HepG2 (cell line): ENCODE results near the gene TOB1. TPM values are rescaled to one million over a fixed set of nuclear protein-coding genes. Genes with fewer than 3 reads are reported as not detected.

Experiments
- ATAC-seq: fragments of 200-7000 bp; cut with Tn5 transposase; 3 replicates; pipeline ENCODE4 v1.9.1; 2020; ENCODE audit warnings: mild to moderate bottlenecking, moderate library complexity
- BruUV-seq: library from RNA; stranded (reverse); fragments of 400-500 nt; replicated peaks from 2 replicates; lab custom pipeline; 2021; lab: Mats Ljungman, UMichigan
- CTCF ChIA-PET: fragments of 300-600 bp; formaldehyde crosslinking; extraction: SDS; loops from one replicate; lab custom pipeline; 2021; ENCODE audit warnings: low total read pairs, inconsistent platforms, low intra/inter-chr PET ratio; lab: Yijun Ruan, JAX
- POLR2A ChIA-PET: fragments of 350-600 bp; sonication (Branson Sonifier 250); formaldehyde crosslinking; loops from one replicate; lab custom pipeline; 2020; ENCODE audit warnings: antibody characterized with exemption, inconsistent platforms; lab: Yijun Ruan, JAX
- DNase-seq: peaks from one replicate; pipeline ENCODE4 v3.0.0-alpha.2; 2015; ENCODE audit warnings: low spot score
- FAIRE-seq: peaks from 3 replicates; lab custom pipeline; 2011; peaks lifted over from hg19 to GRCh38; lab: Jason Lieb, UNC
- H2AFZ ChIP-seq: one replicate; pipeline ENCODE4 v1.6.1; 2011; ENCODE audit warnings: low read length, inconsistent platforms
- H3K27ac ChIP-seq: fragments of 300-600 bp; 3 replicates; pipeline ENCODE4 v1.8.0; 2011; ENCODE audit warnings: mixed run types, mild to moderate bottlenecking, mixed read lengths, low read length, inconsistent platforms; ENCODE audit not compliant: insufficient read depth; ENCODE audit errors: extremely low read length
- H3K27me3 ChIP-seq, 2 experiments: fragments of 200-600 bp in 1 of 2; 2 replicates in 1 of 2; 3 replicates in 1 of 2; pipeline versions ENCODE4 v1.6.0 to v1.8.0; 2011; ENCODE audit warnings: low read length in 2 of 2, mild to moderate bottlenecking in 2 of 2, moderate library complexity in 2 of 2, inconsistent platforms in 1 of 2; ENCODE audit not compliant: insufficient read depth in 2 of 2, control insufficient read depth in 1 of 2
- H3K36me3 ChIP-seq, 2 experiments: fragments of 200-600 bp in 1 of 2; replicated peaks in 1 of 2; 2 replicates in 1 of 2; 3 replicates in 1 of 2; pipeline versions ENCODE4 v1.5.1 to v1.8.0; 2011; ENCODE audit warnings: low read length in 2 of 2, inconsistent platforms in 1 of 2; ENCODE audit not compliant: insufficient read depth in 2 of 2, control insufficient read depth in 1 of 2
- H3K4me1 ChIP-seq: 2 replicates; pipeline ENCODE4 v1.5.1; 2012; ENCODE audit warnings: low read length, inconsistent platforms; ENCODE audit not compliant: insufficient read depth
- H3K4me2 ChIP-seq: 2 replicates; pipeline ENCODE4 v1.6.0; 2011; ENCODE audit warnings: low read depth, low read length, inconsistent platforms
- H3K4me3 ChIP-seq, 3 experiments: fragments of 200-600 bp in 1 of 3; sonication (generic), shearing (Covaris generic) in 1 of 3; replicated peaks in 1 of 3; 2 replicates each; pipeline ENCODE4 v1.5.1; 2011 to 2016; ENCODE audit warnings: low read length in 3 of 3, inconsistent platforms in 2 of 3, low read depth in 2 of 3, mild to moderate bottlenecking in 2 of 3, control low read depth in 1 of 3, mixed read lengths in 1 of 3; ENCODE audit not compliant: insufficient read depth in 1 of 3
- H3K79me2 ChIP-seq: one replicate; pipeline ENCODE4 v1.6.1; 2011; ENCODE audit warnings: low read length, inconsistent platforms; ENCODE audit not compliant: insufficient read depth
- H3K9ac ChIP-seq: 2 replicates; pipeline ENCODE4 v1.6.0; 2011; ENCODE audit warnings: mild to moderate bottlenecking, low read depth, low read length, inconsistent platforms; ENCODE audit not compliant: insufficient read depth
- H3K9me3 ChIP-seq: 2 replicates; pipeline ENCODE4 v1.5.1; 2012; ENCODE audit warnings: mild to moderate bottlenecking, low read length
- H4K20me1 ChIP-seq: 2 replicates; pipeline ENCODE4 v1.6.0; 2011; ENCODE audit warnings: inconsistent platforms, mild to moderate bottlenecking, low read length, moderate library complexity; ENCODE audit not compliant: insufficient read depth
- FOXA1 ChIP-seq, 2 experiments: fragments of 450-650 bp in 1 of 2; sonication (generic) in 1 of 2; formaldehyde crosslinking in 1 of 2; IDR thresholded peaks; 2 replicates each; pipeline versions ENCODE4 v1.4.0 to v1.6.1; 2016 to 2020; ENCODE audit warnings: missing genetic modification reagents in 1 of 2
- HOXA3 ChIP-seq: sonication (generic); formaldehyde crosslinking; IDR thresholded peaks from 2 replicates; pipeline ENCODE4 v1.5.0; 2020; ENCODE audit warnings: missing genetic modification reagents
- NFIC ChIP-seq: IDR thresholded peaks from 2 replicates; pipeline ENCODE4 v1.6.1; 2012; ENCODE audit warnings: mild to moderate bottlenecking, low read length, inconsistent platforms
- NFYC ChIP-seq: IDR thresholded peaks from 2 replicates; pipeline ENCODE4 v1.6.1; 2016; ENCODE audit warnings: missing genetic modification reagents, missing compliant biosample characterization
- PHF20 ChIP-seq: sonication (generic); formaldehyde crosslinking; IDR thresholded peaks from 2 replicates; pipeline ENCODE4 v1.5.0; 2020; ENCODE audit warnings: mild to moderate bottlenecking, missing genetic modification reagents
- POGZ ChIP-seq: sonication (generic); formaldehyde crosslinking; IDR thresholded peaks from 2 replicates; pipeline ENCODE4 v1.4.0; 2020; ENCODE audit warnings: mild to moderate bottlenecking, missing genetic modification reagents
- SAP130 ChIP-seq: IDR thresholded peaks from 2 replicates; pipeline ENCODE4 v1.6.1; 2016; ENCODE audit warnings: low read depth
- TFAP4 ChIP-seq: sonication (generic); IDR thresholded peaks from 2 replicates; pipeline ENCODE4 v1.6.1; 2016; ENCODE audit warnings: low read depth, borderline replicate concordance
- YEATS4 ChIP-seq: sonication (generic); formaldehyde crosslinking; IDR thresholded peaks from 2 replicates; pipeline ENCODE4 v1.4.0; 2020; ENCODE audit warnings: missing genetic modification reagents, borderline replicate concordance
- ZFP37 ChIP-seq: sonication (generic); formaldehyde crosslinking; IDR thresholded peaks from 2 replicates; pipeline ENCODE4 v1.4.0; 2020; ENCODE audit warnings: missing genetic modification reagents, borderline replicate concordance
- ZNF235 ChIP-seq: sonication (generic); formaldehyde crosslinking; IDR thresholded peaks from 2 replicates; pipeline ENCODE4 v1.8.1; 2023; ENCODE audit warnings: mild to moderate bottlenecking, missing genetic modification reagents, borderline replicate concordance
- ZNF331 ChIP-seq: sonication (generic); formaldehyde crosslinking; IDR thresholded peaks from 2 replicates; pipeline ENCODE4 v1.4.0; 2020; ENCODE audit warnings: missing genetic modification reagents
- ZNF547 ChIP-seq: sonication (generic); formaldehyde crosslinking; IDR thresholded peaks from 2 replicates; pipeline ENCODE4 v1.5.1; 2020; ENCODE audit warnings: mild to moderate bottlenecking, missing genetic modification reagents
- ZNF614 ChIP-seq: IDR thresholded peaks from 2 replicates; pipeline ENCODE4 v1.6.1; 2018; ENCODE audit warnings: missing biosample characterization, missing genetic modification reagents, inconsistent platforms, borderline replicate concordance
- ZNF616 ChIP-seq: sonication (generic); formaldehyde crosslinking; IDR thresholded peaks from 2 replicates; pipeline ENCODE4 v1.5.0; 2020; ENCODE audit warnings: low read depth, mild to moderate bottlenecking, missing genetic modification reagents
- ZNF724P ChIP-seq: sonication (generic); formaldehyde crosslinking; IDR thresholded peaks from 2 replicates; pipeline ENCODE4 v1.8.0; 2022; ENCODE audit warnings: missing genetic modification reagents, borderline replicate concordance
- WGBS: methylation state at CpG from one replicate; pipeline ENCODE4 v1.1.6; 2017; ENCODE audit warnings: low lambda C conversion rate; 5-methylcytosine and 5-hydroxymethylcytosine counted together
- in situ Hi-C: cut with HindIII; loops from 2 replicates; pipeline ENCODE4 v1.10.0; 2017; ENCODE audit warnings: low pct_unique_long_range_greater_than_20kb; ENCODE audit not compliant: extremely low pct_ligation_motif_present
- intact Hi-C: fragments of 100-400 bp; cut with micrococcal nuclease; formaldehyde crosslinking; loops from one replicate; pipeline ENCODE4 v1.10.0; 2022; ENCODE audit not compliant: unreplicated experiment
- polyA plus RNA-seq, 8 experiments: library from polyadenylated mRNA; depleted of rRNA in 3 of 8; stranded (reverse) in 7 of 8; unstranded in 1 of 8; fragments of >200 nt; fragmentation: Illumina TruSeq in 4 of 8; extraction: Trizol in 4 of 8; gene quantifications; 2 replicates each; pipeline versions ENCODE4 v1.2.1 to v1.2.3, GENCODE V29; 2011 to 2016; ENCODE audit warnings: low read depth in 4 of 8, missing spikeins in 1 of 8, mixed read lengths in 1 of 8; ENCODE audit not compliant: insufficient read depth in 1 of 8
- total RNA-seq, 5 experiments: library from RNA; depleted of rRNA; stranded (reverse); fragments of >200 nt; fragmentation: Illumina TruSeq; extraction: Trizol; gene quantifications; 2 replicates each; pipeline ENCODE4 v1.2.3, GENCODE V29; 2016; ENCODE audit warnings: low read depth in 1 of 5
- TF ChIP-seq, protein P1 (sequence below): sonication (generic); formaldehyde crosslinking; IDR thresholded peaks from 2 replicates; pipeline ENCODE4 v1.4.0; 2020; ENCODE audit warnings: missing genetic modification reagents, borderline replicate concordance
- TF ChIP-seq, protein P2 (sequence below): sonication (generic); formaldehyde crosslinking; IDR thresholded peaks from 2 replicates; pipeline ENCODE4 v1.4.0; 2020; ENCODE audit warnings: missing genetic modification reagents
- TF ChIP-seq, protein P3 (sequence below): sonication (generic); formaldehyde crosslinking; IDR thresholded peaks from 2 replicates; pipeline ENCODE4 v1.4.0; 2020; ENCODE audit warnings: missing genetic modification reagents

The TOB1 gene
- total and polyA plus RNA-seq, 2 of the 13 experiments (the other 11 are each of a cell fraction or from before 2014, with no cell fraction given), result 21.9 to 57.7 TPM

DNA sequence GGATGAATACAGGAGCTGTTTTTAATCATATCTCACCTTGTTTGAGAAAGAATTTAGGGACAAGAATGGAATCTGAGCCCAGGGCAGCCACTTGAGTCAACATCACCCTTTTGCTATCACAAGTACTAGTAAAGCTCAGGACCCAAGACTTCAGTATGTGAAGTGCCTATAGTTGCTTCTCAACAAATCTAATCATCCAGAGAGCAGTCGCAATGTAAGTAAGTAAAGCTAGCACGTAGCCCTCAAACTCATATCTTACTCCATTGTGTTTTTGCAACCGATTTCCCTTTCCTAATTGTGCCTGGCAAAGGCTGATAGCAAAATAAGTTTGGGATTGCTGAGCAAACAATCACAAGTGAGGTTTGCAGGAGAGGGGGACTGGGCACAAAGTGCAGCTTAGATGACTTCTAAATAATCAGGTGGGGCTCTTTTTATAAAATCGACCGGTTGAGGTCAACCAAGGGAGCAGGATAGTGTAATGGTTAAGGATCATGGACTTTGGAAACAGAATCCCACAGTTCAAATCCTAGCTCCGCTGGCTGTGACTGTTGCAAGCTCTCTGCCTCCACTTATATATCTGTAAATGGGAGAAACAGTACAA lies 13.0 kb downstream of the TOB1 start:
- Histone ChIP-seq H3K4me3 (peak overlapping the region; percentile 29 to 64 (median 56); a peak in 5 of 6 replicates), H3K27ac (peak overlapping the region; percentile 49), H2AFZ (peak overlapping the region; percentile 62), H3K9ac (0 out of 2 replicates have a peak overlapping the region, but pooled peaks have one; percentile 36), H3K9me3 (0 out of 2 replicates have a peak, but pooled peaks cover 6% of the 10 kb centered on the region), H4K20me1 (no peaks in the 10 kb centered on the region), H3K4me2 (peak overlapping the region; percentile 89), H3K79me2 (no peaks in the 10 kb centered on the region), H3K27me3 (peaks cover 0 to 8% of the 10 kb centered on the region in 2 experiments; a peak in 2 of 5 replicates), H3K36me3 (no peaks in the 10 kb centered on the region), H3K4me1 (peaks cover 76% of the 10 kb centered on the region)
- ATAC-seq (peak; percentile 46), DNase-seq (peak; percentile 74), FAIRE-seq (peak; percentile 18)
- CTCF ChIA-PET, result interaction anchor here (1.1 to 3.5 kb wide), 5 partner anchors 11 to 104 kb away, joined by 3 to 24 read pairs (median 7); no protein-coding TSS in a partner anchor
- BruUV-seq, result no TSS peak
- in situ Hi-C loops, result no loop called here
- 0% methylated on average over 6 of the region's 6 CpGs for WGBS
- intact Hi-C loops, result loop anchor here (1.0 kb wide), 1 partner anchor 10 kb away; no protein-coding TSS in a partner anchor
- POLR2A ChIA-PET, result interaction anchor here (0.6 to 10.6 kb wide), 25 partner anchors 9 to 1999 kb away, joined by 3 to 333 read pairs (median 6); partner anchors contain the start of genes LUC7L3, NME1 and TOB1
- TF ChIP-seq ZNF616 (CRISPR knock-in tag), result no peak
- peak; percentile 58; the same call in 1 of the 2 replicates for TF ChIP-seq ZNF614 (CRISPR knock-in tag)
- TF ChIP-seq, protein P1, sequence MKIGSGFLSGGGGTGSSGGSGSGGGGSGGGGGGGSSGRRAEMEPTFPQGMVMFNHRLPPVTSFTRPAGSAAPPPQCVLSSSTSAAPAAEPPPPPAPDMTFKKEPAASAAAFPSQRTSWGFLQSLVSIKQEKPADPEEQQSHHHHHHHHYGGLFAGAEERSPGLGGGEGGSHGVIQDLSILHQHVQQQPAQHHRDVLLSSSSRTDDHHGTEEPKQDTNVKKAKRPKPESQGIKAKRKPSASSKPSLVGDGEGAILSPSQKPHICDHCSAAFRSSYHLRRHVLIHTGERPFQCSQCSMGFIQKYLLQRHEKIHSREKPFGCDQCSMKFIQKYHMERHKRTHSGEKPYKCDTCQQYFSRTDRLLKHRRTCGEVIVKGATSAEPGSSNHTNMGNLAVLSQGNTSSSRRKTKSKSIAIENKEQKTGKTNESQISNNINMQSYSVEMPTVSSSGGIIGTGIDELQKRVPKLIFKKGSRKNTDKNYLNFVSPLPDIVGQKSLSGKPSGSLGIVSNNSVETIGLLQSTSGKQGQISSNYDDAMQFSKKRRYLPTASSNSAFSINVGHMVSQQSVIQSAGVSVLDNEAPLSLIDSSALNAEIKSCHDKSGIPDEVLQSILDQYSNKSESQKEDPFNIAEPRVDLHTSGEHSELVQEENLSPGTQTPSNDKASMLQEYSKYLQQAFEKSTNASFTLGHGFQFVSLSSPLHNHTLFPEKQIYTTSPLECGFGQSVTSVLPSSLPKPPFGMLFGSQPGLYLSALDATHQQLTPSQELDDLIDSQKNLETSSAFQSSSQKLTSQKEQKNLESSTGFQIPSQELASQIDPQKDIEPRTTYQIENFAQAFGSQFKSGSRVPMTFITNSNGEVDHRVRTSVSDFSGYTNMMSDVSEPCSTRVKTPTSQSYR (CRISPR knock-in tag), result 0 out of 2 replicates have a peak, but pooled peaks have one; percentile 27
- TF ChIP-seq FOXA1 (IDR thresholded peaks at IDR 0.05), result no peak
- TF ChIP-seq FOXA1 (CRISPR knock-in tag; IDR thresholded peaks at IDR 0.05), result 0 out of 2 replicates have a peak, but pooled peaks have one; percentile 2
- peak; percentile 29; the same call in 1 of the 2 replicates for TF ChIP-seq SAP130 (CRISPR knock-in tag)
- no peak for TF ChIP-seq ZNF724P
- TF ChIP-seq NFYC (CRISPR knock-in tag), result peak; percentile 25; the same call in 1 of the 2 replicates
- no peak for TF ChIP-seq ZFP37 (CRISPR knock-in tag)
- TF ChIP-seq ZNF547, result no peak
- TF ChIP-seq ZNF331 (CRISPR knock-in tag), result peak; percentile 43; the same call in 1 of the 2 replicates
- peak; percentile 55; the same call in 1 of the 2 replicates for TF ChIP-seq HOXA3 (CRISPR knock-in tag)
- TF ChIP-seq NFIC, result peak; percentile 79
- TF ChIP-seq YEATS4 (CRISPR knock-in tag), result peak; percentile 29; the same call in 1 of the 2 replicates
- TF ChIP-seq POGZ (CRISPR knock-in tag), result peak; percentile 14; the same call in 1 of the 2 replicates
- TF ChIP-seq, protein P2, sequence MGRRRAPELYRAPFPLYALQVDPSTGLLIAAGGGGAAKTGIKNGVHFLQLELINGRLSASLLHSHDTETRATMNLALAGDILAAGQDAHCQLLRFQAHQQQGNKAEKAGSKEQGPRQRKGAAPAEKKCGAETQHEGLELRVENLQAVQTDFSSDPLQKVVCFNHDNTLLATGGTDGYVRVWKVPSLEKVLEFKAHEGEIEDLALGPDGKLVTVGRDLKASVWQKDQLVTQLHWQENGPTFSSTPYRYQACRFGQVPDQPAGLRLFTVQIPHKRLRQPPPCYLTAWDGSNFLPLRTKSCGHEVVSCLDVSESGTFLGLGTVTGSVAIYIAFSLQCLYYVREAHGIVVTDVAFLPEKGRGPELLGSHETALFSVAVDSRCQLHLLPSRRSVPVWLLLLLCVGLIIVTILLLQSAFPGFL, result no peak
- TF ChIP-seq PHF20 (CRISPR knock-in tag), result 0 out of 2 replicates have a peak, but pooled peaks have one; percentile 13
- TF ChIP-seq ZNF235 (CRISPR knock-in tag), result no peak
- TF ChIP-seq, protein P3, sequence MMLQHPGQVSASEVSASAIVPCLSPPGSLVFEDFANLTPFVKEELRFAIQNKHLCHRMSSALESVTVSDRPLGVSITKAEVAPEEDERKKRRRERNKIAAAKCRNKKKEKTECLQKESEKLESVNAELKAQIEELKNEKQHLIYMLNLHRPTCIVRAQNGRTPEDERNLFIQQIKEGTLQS, result no peak
- peak; percentile 22; the same call in 1 of the 2 replicates for TF ChIP-seq TFAP4
